SW480 (cell line): Measurements from ENCODE around the gene DCP2.

Source experiments
- DNase-seq: peaks from one replicate; pipeline ENCODE4 v3.0.0-alpha.2; 2016; ENCODE audit warnings: low spot score

DCP2 gene

DNA sequence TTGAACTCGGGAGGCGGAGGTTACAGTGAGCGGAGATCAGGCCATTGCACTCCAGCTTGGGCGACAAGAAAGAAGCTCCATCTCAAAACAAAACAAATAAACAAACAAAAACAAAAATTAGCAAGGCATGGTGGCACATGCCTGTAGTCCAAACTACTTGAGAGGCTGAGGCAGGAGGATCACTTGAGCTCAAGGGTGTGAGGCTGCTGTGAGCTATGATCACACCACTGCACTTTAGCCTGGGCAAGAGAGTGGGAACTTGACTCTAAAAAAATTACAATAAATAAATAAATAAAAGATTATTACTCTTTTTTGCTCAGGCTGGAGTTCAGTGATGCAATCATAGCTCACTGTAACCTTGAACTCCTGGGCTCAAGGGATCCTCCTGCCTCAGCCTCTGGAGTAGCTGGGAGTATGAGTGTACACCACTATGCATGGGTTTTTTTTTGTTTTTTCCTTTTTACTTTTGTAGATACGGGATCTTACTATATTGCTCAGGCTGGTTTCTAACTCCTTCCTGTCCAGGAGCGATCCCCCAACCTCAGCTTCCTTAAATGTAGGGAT, 9.0 kb upstream of the DCP2 start:
- no peak for DNase-seq

DNA sequence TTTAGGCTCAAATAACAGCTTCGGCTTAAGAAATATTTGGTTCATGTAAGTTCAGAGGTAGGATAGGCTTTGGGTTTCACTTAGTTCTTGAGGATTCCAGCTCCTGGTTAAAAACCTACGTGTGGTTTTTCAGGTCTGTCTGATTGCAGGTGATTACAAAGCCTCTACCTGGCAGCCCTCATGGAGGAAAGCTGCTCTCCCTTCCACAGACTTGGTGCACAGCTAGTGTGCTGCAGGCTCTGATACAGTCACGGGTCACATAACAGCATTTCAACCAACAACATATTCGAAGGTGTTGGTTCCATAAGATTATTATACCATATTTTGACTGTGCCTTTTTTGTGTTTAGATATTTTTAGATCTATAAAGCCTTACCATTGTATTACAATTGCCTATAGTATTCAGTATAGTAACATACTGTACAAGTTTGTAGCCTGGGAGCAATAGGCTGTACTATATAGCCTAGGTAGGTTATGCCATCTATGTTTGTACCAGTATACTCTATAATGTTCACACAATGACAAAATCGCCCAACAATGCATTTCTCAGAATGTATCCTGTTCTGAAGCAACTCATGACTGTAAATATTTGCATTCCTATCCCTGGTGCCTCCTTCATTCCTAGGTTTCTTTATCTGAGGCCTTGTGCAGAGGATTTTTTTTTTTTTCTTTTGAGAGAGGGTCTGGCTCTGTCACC, 8.0 kb upstream of the DCP2 start:
- DNase-seq: no peak

DNA sequence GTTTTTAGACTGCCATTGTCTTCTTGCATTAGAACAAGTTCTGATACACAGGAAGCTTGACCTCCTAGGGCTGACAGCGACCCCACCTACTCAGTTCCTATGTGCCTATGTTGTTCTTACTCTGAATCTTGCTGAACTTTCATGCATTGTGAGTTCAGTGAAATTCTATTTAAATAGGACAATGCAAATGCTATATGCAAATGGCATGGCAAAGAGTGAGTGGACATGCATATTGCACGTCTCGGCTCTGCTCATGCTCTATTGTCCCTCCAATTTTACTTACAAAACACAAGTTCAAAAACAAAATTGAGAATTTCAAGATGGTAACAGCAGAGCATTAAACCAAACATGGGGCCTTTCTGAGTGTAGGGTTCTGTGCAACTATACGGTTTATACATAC, 5.3 kb upstream of the DCP2 start:
- no peak for DNase-seq

DNA sequence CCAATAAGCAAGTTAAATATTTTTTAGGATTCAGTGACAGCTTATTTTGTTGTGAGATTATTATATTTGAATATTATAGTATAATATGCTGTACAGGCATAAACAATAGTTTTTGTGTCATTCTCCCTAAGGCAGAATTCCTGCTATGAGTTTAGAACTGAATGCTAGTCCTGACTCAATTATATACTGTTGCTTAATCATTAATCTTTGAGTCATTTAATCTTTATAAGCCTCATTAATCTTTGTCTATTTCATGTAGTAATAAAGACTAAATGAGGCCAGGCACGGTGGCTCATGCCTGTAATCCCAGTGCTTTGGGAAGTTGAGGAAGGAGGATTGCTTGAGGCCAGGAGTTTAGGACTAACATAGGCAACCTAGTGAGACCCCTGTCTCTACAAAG, 3.6 kb upstream of the DCP2 start:
- DNase-seq: no peak

DNA sequence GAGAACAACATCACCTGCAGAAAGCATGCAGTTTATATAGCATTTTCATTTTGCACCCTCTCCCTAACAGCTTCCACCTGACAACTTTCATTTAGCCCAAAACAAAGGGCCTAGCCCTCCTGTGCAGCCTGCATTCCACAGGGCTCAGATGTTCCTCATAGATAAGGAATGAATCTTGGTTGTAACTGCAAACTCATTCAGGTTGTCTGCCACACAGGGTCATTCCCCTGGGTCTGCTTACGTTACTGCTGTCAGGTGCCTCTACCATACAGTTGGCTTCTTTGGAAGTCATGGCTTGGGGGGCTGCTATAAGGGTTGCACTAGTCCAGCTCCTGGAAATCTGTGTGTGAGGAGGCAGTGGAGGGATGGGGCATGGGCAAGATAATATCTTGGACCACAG, 2.7 kb upstream of the DCP2 start:
- no peak for DNase-seq

DNA sequence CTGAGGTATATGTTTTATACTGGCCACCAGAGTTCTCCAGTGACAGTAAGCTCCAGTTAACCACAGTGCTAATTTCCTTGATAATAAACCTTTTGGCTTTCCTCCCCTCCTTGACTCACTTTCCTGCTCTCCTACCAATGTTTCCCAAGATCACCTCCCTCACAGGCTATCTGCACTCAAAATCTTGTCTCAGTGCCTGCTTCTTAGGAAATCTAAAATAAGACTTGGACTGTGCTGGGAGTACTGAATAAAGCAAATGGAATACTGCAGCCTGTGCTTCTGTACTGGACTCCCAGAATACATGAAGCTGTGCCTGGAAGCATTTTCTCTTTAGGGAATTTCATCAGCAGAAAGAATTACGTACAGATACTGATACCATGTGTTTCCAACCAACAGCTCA, 1.7 kb upstream of the DCP2 start:
- DNase-seq: no peak

DNA sequence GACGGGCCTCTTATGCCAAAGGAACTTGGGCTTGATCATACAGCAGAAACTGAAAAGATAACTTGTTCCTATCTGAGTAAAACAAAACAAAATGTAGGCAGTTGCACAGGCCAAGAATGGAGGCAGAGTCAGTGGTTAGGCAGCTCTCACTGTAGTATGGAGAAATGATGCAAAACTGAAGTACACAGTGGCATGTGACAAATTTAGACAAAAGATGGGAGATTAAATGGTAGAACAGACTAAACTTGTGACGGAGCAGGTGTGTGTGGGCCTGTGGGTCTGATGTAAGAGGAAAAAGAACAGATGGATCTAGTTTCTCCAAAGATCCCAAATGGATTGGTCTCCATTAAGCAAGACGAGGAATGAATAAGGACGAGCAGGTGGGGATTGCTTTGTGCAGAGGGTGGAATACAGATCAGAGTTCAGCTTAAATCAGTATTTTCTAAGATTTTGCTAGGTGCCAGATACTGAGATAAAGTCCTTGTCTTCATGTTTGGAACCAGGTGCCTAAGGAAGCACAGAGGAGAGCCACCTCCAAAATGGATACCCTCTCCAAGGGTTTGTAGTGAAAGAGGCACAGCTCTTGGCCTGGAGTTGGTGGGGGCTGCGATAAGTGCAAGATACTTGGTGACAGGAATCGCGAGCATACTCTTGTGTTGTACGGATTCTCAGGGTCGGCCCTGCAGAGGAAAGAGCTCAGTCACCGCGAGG, 722 bp upstream of the DCP2 start:
- no peak for DNase-seq

DNA sequence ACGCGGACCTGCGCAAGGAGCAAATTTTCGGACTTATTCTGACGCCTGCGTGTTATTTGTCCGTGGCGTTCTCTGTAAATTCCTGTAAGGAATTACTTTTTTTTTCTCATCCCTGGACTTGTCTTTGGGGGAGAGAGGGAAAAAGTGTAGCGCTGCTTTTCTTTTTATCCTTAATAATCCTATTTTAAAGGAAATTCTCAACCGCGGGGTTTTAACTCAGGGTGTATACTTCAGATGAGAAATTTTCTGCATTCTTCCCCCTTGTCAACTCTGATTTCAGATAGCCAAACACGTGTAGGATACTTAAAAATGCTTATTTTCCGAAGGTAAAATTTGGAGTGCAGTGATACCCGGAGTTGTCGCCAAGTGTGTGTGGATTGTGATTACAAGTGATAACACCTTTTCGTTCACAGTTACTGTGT, 853 bp downstream of the DCP2 start:
- peak; percentile 30 for DNase-seq

DNA sequence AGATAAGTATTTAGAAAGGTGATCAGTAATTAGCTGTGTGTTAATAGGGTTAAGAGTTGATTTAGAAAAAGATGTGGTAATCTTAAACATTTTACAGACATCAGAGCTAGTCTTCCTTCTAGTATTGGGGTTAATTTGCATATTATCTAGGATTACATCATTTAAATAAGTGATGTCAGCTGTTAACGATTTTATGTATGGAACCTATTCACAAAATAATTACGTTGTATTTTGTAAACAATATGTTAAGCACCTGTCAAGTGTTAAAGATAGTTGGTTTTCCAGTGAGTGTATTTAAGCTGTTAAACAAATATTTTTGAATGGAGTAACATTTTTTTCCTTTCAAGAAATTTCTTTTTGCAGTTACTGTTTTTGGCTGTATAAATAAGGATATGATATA, 2.2 kb downstream of the DCP2 start:
- DNase-seq: peak; percentile 62

DNA sequence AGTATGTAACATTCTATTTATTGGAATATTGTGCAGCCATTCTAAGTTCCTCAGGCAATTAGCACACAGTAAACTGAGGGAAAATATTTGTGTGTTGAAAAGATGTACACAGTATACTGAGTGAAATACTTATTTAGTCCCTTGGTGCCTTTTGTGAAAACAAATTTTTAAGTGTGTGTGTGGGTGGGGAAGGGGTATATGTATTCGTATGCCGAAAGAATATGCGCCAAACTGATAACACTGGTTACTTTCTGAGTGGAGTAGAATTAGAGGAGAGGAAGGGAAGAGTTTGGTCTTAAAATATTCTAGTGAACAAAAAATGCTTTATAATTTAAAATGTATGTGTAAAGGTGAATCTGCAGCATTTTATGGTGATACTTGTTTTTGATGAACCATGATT, 3.1 kb downstream of the DCP2 start:
- no peak for DNase-seq

DNA sequence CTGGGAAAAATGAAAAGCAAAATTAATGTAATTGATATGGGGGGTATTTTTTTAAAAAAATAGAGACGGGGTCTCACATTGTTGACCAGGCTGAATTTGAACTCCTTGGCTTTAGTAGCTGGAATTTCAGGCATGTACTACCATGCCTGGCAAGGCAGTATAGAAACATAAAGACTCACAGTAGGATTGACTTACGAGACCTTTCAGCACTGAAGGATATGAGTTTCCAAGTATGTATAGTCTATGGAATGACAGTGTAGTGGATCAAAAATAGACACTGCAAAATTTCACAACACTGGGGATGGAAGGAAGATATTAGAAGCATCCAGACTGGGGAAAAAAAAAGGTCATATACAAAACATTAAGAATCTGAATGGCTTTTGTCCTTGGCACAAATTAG, 6.8 kb downstream of the DCP2 start:
- DNase-seq: no peak

DNA sequence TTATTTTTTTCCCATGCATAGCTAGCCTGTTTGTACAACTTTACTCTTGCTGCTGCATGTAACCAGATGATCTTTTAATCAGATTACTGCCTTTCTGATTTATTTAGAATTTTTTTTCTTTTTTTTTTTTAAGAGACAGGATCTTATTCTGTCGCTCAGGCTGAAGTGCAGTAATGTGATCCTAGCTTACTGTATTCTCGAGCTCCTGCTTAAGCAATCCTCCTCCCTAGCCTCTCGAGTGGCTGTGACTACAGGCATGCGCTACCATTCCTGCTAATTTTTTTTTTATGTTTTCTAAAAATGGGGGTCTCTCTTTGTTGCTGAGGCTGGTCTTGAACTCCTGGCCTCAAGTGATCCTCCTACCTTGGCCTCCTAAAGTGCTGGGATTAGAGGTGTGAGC, 9.6 kb downstream of the DCP2 start:
- DNase-seq: no peak

DNA sequence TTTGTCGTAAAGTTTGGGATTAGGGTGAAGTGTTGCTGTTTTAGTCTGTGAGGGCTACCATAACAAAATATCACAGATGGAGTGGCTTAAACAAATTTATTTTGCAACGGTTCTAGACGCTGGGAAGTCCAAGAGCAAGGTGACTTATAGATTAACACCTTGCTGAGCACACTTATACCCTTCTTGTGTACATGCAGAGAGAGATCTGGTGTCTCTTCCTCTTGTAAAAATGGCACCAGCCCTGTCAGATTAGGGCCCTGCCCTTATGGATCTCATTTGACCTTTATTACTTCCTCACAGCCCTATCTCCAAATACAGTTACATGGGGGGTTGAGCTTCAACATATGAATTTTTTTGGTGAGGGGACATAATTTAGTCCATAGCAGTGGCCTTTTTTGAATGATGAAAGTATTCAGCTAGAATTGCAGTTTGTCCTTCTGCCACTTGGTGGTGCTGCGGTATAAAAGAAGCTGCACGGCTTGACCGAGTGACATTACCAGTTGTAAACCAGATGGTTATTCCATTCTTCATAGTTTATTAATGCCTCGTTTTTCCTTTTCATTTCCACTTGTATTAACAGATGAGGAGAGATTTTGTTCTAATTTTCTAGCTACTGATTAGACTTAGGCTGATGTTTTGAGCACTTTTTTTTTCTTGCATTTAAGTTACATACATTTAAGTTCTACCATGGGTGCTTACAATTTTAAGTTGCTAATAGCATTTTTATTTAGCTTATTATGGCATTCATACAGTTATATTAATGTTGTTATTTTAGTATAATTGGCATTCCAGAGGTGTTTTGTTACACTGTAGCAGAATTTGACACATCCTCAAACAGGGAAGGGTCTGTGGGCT, 19.4 kb downstream of the DCP2 start:
- peak; percentile 58 for DNase-seq

DNA sequence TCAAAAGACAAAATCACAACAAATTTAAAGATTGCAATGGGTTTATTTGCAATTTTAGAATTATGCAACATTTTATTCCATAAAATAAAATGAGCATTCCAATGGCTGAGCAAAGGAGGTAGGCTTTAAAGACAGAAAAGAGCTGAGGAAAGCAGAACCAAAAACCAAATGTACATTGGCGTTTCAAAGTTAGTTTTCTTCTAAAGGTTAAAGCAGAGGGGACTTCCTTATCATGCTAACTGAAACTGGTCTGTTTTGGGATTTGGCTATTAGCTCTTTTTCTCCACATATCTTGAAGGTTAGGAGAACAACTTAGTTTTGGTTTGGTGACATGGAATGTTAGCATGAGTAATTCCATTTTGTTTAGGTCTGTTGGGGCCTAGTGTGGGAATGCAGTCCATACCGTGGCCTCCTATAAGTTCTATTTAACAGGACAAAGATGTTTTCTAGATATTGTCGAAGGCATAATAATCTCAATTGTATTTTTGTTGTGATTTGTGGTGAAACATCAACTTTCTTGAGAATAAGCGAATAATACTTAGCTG, 20.3 kb downstream of the DCP2 start:
- DNase-seq: no peak

DNA sequence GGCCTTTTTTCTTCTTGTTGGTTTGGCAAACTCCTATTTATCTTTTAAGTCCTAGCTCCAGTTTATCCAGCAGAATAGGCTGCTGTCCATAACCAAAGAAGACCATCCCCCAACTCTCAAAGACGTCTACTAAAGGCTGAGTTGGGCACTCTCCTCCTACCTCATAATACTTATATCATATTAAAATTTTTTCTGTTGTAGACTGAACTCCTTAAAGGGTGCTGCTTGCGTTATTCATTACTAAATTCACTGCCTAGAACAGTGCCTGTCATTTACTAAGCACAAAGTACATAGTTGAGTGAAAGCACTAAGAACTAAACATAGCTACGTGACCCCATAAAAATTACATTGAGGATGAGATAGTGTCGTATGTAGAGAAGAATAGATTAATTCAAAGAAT, 21.7 kb downstream of the DCP2 start:
- no peak for DNase-seq

DNA sequence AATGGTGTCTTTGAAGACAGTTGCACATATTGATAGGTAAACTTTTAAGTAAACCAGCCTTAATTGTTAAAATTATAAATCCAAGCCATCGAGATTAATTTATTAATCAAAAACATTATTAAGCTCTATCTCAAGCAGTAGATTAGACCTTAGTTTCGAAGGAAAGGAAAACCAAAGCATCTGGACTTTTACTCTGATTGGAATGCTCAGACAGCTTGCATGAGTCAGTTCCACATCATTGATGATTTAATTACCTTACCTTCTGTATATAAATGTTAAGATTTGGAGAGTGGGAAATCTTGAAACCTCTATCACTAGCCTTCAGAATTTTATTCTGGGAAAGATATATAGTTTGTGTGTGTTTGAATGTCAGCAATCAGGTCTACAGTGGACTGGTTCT, 23.9 kb downstream of the DCP2 start:
- DNase-seq: no peak

DNA sequence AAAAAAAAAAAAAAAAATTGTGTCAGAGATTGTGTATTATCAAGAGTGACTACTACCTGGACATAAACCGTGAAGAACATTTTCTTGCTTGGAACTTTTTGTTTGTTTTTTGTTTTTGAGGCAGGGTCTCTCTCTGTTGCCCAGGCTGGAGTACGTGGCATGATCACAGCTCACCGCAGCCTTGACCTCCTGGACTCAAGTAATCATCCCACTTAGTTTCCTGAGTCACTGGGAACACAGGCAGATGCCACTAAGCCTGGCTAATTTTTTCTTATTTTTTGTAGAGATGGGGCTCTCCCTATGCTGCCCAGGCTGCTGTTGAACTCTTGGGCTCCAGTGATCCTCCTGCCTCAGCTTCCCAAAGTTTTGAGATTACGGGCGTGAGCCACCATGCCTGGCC, 25.8 kb downstream of the DCP2 start:
- no peak for DNase-seq

DNA sequence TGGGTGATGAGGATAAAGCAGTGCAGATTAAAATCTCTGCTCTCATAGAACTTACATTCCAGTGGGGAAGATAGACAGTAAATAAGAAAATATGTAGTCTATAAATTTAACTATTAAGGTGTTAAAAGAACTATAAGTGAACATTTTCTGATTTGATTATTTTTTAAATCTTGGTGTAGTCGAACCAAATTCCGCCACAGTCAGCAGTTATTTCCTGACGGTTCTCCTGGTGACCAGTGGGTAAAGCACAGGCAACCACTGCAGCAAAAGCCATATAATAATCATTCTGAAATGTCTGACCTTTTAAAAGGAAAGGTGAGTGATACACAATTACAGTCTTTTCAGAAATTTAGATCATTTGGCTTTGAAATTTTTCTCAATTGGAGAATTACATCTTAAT, 27.2 kb downstream of the DCP2 start:
- DNase-seq: no peak

DNA sequence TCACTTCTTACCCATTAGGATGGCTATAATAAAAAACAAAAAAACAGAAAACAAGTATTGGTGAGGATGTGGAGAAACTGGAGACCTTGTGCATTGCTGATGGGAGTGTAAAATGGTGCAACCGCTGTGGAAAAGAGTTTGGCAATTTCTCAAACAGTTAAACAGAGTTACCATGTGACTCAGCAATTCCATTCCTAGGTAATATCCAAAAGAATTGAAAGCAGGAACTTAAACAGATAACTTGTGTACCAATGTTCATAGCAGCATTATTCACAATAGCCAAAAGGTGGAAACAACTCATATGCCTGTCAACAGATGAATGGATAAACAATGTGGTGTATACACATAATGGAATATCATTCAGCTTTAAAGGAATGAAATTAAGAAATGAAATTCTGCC, 28.9 kb downstream of the DCP2 start:
- DNase-seq: no peak

DNA sequence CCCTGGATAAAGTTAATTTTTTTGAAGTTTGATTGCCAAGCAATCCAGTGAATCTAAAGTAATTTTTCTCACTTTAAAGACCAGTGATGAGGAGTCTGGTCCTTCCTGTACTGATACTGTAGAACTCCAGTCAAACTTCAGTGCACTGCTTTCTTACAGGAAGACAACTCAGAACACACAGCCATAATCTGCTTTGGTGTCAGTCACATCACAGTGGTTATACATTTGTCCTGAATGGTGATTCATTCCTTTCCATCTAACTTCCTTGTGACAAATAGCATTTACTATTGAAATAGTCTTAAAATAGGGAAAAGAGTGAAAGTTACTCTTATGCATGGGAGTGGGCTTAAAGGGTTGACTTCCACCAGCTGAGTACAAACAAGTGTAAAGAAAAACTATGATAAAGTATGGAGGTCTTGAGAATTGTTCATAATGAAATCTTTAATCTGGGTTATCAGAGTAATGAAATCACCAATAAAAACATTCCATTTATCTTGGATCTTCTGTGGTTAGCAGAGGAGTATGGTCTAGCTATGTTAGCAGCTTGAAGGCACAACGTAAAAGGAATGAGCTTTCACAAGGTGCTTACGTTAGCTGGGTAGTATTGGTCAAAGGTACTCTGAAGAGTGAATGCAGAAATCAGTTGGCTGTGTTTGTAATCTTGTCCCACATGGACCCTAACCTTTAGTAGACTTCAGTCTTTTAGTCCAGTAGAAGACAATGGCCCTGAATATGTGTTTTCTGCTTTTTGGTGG, 41.5 kb downstream of the DCP2 start:
- no peak for DNase-seq

DNA sequence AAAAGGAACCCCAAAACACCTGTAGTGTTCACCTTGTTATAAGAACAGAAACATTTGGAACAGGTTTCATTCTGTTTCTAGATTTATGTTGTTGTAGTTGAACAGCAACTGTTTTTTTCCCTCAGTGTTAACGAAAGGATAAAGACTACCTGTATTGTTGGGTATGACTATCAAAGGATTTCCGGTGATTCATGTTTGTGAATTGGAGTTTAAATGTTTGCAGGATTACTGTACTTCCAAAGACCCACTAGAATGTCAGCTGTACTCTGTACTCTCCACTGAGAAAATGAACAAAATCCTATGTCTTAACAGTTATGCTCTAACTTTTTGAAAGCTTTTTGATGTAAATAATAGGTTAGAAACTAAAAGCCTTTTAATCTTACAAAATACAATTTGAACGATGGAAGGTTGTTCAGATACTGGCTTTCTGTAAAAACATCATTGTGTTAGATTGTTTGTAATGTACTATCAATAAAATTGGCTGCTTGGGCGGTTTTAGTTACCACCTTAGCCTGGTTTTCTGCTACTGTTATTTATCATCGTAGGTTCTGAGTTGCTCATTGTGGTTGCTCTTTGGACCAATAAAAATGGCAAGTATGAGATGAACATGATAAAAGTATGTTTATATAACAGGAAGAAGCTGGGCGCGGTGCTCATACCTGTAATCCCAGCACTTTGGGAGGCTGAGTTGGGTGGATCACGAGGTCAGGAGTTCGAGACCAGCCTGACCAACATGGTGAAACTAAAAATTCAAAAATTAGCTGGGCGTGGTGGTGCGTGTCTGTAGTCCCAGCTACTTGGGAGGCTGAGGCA, 44.1 kb downstream of the DCP2 start:
- peak; percentile 95 for DNase-seq
